Activated CD4-positive, alpha-beta T cell treated with anti-CD3 and anti-CD28 coated beads, Interleukin-2, amount 50 U/mL, for 16 hours (primary cell): ENCODE measurements around the gene GFI1B.
"Not testable (repeated sequence)": the region's sequence is repeated elsewhere in the genome, so short reads cannot be mapped to it uniquely, and the experiment has no call there.

Experiments used
- DNase-seq: peaks from one replicate; pipeline ENCODE4 v3.0.0-alpha.2; 2020

GFI1B gene

DNA sequence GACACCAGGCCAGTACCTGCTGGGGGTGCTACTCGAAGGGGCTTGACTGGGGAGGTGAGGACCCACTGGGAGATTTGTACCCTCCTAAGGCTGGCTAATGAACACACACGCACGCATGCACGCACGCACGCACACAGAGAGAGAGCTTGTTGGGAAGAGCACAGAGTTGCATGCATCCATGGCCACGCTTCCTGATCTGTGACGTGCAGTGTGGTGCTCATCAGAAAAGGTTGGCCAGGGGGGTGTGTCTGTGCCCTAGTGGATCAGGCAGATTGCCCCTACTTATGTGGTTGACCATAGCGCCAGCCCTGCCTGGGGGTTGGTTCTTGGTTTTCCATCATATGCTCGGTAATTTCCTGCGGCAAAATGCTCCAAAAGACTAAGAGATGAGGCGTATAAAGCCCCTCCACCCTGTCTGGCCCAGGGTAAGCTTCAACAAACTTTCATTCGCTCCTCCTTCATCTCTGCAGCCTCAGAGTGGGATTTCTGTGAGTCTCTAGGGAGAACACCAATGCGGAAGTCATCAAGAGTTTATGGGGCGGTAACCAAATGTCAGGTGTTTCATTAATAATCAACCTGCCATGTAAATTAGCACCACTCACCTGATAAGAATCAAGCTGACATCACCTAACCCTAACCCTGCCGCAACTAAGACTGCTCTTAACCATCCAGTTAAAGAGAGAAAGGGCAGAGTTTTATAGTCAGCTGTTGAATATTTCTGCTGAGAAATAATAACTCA lies 8.0 kb upstream of the GFI1B start:
- DNase-seq: no peak

DNA sequence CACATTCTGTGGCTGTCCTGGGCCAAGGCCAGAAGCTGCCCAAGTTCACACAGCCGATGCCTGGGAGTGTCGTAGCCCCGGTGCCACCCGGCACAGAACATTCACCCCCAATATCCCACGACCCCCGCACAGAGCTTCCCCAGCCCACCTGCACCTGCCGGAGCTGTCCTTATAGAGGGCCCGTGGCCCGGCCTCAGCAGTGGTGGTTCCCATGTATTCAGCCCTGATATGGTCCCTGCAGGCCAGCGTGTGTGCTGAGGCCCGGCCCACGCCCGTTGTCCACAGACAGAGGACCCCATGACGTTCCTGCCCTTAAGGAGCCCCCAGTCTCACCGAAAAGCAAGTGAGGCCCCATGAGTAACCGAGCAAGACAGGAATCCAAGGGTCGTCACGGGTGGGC lies 5.3 kb upstream of the GFI1B start:
- no peak for DNase-seq

DNA sequence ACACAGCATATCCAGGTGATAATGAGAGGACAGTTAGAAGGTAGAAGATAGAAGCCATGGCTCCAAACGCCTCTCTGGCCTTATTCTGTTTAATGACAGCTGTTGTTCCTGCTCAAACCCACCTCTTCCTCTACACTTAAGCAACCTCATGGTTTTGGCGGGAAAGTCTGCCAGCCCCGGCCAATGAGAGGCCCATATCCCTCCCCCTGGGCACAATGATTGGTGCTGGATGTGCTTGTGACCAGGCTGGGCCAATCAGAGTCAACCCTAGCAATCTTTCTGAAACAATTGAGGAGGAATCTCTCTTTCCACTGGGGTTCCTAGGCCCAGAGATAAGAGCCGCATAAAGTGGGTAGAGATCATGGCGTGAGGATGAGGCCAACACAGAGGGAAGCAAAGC lies 4.8 kb upstream of the GFI1B start:
- peak; percentile 16 for DNase-seq

DNA sequence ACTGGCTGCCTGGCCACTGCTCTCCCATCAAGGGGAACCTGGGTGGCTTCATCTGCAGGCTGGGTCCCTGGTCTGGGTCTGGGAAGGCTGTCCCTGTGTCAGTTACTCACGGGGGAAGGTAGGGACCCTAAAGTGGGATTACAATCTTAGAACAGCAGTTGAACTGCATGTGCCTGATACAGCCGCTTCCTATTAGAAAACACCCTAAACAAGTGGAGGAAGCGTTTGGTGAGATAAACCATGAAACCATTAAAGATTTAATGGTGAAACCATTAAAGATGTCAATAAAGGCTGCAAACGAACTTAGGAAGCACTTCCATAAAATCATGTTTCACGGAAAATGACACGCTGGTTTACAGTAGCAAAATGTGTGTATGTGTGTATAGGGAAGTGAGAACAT lies 2.5 kb upstream of the GFI1B start:
- no peak for DNase-seq

- no peak for DNase-seq
These were observed 1.9 kb upstream of the GFI1B start for GRCh38 chr9:132976571-132976970.

GRCh38 chr9:132978112-132978450 lies 413 bp upstream of the GFI1B start:
- no peak for DNase-seq

GRCh38 chr9:132980157-132980556 lies 1.7 kb downstream of the GFI1B start:
- no peak for DNase-seq

GRCh38 chr9:132982458-132982857 lies 4.0 kb downstream of the GFI1B start:
- DNase-seq: no peak

- no peak for DNase-seq
These were observed 5.2 kb downstream of the GFI1B start for GRCh38 chr9:132983491-132984201.

DNA sequence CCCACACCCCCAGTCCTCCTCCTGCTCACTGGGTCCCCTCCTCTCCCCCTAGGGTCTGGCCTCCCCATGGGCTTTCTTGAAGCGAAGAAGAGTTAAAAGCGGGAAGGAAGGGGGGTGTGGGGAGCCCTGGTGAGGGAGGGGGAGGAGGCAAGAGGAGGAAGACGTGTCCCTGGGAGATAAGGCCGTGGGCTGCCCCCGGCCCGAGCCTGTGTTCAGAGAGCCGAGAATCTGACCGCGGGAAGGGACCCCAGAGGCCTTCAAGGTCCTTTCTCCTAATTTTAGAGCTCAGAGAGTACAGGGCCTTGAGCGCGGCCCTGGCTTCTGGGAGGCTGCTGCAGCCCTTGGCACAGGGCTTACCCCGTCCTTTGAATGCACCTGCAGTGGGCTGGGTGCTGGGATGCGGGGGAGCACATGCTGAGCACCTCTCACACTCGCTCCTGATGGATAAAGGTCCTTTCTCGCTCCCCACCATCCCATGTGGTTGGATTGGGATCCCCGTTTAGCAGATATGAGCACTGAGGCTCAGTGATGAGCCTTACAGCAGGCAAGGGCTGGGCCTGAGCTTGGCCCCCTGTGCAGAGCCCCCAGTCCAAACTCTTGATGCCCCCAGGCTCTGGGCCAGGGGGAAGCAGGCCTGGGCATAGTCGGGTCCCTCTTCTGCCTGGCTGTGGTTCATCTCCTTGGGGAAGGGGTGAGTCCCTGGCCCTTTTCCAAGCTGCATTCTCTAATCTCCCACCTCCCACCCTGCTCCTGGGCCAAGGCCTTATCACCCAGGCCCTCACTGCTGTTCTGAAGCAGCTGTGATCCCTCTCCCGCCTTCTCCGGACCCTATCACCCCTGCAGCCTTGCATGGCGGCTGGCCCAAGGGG lies 5.9 kb downstream of the GFI1B start:
- DNase-seq: no peak

DNA sequence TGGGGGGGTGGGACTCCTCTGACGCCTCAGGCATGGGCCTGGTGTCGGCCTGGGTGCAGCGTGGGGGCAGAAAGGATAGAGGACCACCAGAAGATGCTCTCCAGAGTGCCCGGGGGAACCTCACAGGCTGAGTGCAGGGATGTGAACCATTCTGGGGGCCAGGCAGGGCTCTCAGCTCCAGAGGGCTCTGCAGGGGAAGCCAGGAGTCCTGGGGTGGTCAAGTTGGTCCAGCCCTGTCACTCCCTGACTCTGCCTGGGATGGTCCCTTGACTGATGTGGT lies 6.5 kb downstream of the GFI1B start:
- DNase-seq: no peak

- DNase-seq: no peak
These were observed 7.0 kb downstream of the GFI1B start for GRCh38 chr9:132985489-132985888.

DNA sequence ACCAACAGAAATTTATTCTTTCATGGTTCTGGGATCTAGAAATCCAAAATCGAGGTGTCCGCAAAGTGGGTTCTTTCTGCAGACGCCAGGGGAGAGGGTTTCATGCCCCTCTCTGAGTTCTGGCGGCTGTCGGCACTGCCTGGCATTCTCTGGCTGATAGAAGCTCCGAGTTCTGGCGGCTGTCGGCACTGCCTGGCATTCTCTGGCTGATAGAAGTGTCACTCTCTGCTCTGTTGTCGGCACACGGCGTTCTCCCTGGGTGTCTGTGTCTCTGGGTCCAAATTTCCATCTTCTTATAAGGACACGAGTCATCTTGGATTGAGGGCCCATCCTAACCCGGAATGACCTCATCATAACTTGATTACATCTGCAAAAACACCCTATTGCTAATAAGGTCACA lies 7.6 kb downstream of the GFI1B start:
- no peak for DNase-seq

DNA sequence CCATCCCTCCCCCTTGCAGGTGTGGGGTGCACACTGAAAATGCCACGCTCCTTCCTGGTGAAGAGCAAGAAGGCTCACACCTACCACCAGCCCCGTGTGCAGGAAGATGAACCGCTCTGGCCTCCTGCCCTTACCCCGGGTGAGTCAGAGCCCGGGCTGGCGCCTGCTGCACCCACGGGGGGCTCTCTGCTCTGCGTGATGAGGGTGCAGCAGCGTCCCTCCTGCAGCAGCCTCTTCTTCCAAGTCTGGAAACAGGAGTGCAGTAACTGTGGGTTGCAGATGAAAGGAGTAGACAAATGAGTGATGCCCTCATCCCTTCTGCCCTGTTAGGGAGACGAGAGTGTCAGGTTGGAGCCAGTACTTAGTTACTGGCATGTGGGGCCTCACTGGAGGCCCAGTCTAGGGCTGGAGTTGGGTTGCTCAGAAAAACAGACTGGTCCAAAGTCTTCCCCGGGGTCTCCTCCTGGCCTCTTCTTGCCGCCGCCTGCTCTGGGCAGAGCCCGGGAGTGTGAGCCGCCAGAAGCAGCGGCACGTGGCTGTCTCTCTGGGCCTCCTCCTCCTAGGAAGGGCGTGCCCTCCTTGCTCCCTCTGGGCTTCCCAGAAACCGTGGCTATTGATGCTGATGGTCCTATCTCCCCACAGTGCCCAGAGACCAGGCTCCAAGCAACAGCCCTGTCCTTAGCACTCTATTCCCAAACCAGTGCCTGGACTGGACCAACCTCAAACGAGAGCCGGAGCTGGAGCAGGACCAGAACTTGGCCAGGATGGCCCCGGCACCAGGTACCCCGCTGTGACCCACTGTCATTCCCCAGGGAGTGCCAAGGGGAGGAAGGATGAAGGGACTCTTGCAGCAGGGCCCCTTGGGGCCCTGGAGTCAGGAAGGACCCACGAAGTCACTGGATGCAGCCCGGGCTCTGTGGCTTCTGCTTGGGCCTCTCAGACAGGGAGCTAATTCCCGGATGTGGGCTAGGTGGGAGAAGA lies 8.4 kb downstream of the GFI1B start:
- no peak for DNase-seq

- no peak for DNase-seq
These were observed 9.9 kb downstream of the GFI1B start for GRCh38 chr9:132988244-132989013.

DNA sequence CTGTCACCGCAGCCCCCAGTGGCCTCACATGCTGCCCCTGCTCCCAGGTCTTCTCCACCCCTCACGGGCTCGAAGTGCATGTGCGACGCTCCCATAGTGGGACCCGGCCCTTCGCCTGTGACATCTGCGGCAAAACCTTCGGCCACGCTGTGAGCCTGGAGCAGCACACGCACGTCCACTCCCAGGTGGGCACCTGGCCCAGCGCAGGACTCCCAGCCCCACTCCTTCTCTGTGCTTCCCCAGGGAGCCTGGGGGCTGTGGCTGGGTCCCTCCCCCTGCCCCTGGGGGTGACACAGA lies 10.5 kb downstream of the GFI1B start:
- no peak for DNase-seq

DNA sequence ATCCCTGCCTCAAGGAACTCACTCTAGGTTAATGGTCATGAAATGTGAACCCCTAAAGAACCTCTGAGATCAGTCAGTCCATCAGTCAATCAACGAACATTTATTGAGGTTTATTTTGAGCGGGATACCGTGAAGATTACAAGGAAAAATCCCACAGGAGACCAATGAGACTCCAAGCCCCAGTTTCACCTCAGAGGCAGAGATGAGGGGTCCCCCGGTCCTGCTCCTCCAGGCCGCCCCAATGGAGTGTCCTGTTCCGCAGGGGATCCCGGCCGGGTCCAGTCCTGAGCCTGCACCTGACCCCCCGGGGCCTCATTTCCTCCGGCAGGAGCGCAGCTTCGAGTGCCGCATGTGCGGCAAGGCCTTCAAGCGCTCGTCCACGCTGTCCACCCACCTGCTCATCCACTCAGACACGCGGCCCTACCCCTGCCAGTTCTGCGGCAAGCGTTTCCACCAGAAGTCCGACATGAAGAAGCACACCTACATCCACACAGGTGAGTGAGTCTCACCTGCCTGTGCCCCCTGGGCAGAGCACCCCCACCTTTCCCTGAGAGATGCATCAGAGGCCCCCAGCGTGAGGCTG lies 11.0 kb downstream of the GFI1B start:
- no peak for DNase-seq

GRCh38 chr9:132989998-132990557 lies 11.6 kb downstream of the GFI1B start:
- DNase-seq: not testable (repeated sequence)

GRCh38 chr9:132990781-132991180 lies 12.3 kb downstream of the GFI1B start:
- DNase-seq: no peak

DNA sequence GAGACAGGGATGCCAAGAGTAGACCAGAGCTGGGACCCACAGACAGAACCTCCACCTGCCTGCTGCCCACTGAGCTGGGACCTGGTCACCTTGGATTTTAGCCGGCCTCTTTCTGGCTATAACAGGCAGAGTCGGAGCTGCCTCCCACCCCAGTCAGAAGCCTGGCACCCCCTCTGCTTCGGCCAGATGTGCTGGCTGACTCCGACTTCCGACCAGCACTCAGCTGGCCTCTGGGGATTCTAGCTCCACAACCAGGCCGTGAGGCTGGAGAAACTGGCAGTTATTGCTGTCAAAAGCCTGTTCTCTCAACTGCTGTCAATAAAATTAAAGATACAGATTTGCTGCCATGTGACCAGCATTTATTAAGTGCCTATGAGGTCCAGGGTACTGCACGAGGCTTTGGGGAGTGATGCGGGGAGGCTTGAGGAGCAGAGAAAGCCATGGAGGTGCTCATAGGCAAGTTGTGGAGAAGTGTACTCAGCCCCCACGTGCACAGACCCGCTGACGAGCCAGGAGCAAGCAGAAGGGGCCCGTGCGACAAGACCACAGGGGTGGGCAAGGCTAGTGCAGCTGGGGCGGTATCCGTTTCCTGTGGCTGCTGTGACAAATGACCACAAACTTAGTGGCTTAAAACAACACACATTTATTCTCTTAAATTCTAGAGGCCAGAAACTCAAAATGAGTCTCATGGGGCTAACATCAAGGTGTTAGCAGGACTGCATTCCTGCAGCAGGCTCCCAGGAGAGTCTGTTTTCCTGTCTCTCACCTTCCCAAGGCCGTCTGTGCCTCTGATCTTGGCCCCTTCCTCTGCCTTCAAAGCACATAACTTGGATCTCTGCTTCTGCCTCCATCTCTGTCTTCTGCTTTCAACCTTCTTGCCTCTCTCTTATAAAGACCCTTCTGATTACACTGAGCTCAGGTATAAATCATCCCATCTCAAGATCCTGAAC lies 13.1 kb downstream of the GFI1B start:
- DNase-seq: no peak
